ENCODE data around the gene PHTF1.

Gene PHTF1

DNA sequence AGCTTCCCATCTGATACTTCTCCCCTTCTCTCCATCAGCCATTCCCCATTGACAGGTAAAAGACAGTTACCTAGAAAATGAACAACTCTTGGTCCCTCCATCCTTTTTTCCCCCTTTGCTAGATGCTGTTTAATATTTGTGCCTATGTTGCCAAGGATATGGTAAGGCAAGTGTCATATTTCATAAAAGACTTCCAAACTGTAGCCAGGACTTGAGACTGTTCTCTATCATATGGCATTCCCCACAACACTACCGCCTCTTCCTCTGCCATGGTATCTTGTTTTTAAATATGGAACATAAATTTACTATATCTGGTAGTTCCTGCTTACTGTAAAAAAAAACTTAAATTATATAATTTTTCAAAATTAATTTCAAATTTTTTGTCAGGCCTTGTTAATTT lies 97.2 kb downstream of the PHTF1 start:
- DNase-seq: no peak

DNA sequence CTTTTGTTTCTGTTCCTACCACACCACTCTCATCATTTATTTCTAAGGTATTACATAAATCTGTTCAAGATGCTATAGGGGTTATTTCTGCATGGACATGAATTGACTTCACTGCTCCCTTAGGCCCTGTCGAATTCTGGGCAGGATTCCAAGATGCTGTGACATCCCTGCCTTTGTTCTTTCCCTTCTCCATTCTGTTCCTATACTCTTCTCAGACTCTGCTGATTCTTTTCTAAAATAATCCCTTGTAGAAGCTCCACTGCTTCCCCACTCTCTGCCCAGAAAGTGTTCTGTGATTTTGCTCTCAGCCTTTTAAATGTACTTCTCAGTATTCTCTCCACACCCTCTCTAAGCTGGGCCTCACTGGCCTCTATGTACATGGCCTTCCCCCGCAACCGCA lies 99.2 kb downstream of the PHTF1 start:
- no peak for DNase-seq

DNA sequence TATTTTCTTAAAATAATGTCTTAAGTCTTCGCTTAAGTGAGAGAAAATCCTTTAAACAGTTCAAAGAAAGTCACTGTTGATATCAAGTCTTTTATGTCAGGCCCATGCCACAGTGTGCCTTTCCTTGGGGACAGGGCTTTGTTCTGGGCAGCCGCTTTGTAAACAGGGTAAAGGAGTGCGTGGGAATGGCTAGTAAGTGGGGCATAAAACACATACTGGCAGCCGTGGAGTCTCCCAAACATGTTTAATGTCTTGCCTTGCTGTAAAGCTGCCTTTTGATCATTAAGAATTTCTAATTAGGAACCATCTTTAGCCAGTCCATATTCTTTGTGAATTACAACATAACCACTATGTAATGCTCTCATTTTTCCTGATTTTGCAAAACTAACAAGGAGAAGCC lies 99.7 kb downstream of the PHTF1 start:
- DNase-seq: no peak

DNA sequence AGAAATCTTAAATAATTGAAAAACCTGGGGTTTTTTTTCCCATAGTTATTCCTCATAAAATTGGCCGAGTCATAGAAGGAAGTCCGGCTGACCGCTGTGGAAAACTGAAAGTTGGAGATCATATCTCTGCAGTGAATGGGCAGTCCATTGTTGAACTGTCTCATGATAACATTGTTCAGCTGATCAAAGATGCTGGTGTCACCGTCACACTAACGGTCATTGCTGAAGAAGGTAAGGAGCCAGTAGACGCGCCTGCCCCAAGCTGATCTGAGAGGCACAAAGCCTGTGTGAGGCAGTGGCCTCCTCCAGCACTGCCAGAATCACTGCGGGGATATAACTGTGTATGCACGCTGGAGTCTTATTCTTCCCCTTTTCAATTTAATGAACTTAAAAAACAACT lies 100.3 kb downstream of the PHTF1 start:
- no peak for DNase-seq

DNA sequence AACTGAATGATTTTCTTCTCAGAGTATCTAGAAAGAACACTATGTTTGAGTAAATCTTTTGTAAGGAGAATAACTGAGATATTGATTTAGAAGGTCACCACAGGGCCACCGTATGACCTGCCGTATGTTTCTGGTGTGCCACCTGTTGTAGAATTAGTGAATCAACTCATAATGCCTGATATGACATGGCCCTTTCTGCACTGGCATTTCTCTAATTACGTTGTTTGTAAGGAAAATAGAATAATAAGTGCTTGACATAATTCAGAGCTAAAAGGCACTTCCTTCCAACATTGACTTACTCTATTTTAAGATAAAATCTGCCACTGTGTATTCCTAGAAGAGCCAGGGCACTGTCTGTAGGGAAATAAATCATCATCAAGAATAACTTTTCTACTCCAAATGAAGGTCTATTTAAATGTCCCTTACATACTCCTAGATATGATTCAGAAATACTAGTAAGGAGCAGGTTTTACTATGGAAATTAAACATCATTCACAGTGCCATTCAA lies 101.7 kb downstream of the PHTF1 start:
- no peak for DNase-seq

DNA sequence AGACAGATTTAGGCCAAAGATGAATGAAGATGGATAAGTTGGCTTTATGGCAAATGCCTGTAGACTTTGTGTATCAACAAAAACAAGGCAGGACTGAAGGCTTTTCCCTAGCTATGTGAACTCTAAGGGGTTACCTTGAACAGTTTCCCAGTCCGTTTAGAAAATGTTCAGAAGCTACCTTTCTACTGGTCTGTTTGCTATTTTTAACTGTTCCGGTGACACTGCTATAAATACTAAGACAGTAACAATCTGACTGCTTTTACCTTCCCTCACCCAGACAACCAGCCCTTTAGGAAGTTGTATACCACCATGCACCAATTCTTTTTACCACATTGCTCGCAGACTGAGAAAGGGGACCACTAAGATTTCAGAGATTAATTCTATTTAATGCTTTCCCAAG lies 102.2 kb downstream of the PHTF1 start:
- DNase-seq: no peak

DNA sequence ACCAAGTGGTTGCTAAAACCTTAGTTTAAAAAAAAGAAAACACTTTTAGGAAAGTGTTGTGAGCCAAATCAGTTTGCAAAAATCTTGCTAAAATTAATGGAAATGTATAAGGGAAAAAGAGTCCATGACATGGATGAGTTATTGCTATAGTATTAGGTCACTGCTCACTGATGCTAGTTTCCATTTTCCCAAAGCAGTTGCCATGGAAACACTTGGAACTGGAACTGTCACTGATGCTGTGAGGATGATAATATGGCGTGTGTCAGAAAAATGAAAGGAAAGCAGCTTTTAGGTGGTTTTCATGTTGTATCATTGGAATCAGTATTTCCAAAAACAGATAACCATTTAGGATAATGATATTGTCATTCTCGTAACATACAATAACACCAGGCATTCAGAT lies 104.4 kb downstream of the PHTF1 start:
- no peak for DNase-seq

DNA sequence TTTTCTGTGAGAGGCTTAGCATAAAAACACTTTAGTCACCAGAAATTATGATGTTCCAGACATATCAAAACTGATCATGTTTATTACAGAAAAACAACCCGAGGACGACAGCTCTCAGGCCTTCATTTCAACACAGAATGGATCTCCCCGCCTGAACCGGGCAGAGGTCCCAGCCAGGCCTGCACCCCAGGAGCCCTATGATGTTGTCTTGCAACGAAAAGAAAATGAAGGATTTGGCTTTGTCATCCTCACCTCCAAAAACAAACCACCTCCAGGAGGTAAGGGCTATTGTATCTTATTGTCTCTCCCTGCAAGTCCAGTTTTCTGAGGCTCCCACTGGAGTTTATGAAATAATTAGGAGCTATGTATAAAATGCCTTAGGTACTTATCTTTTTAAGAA lies 105.5 kb downstream of the PHTF1 start:
- DNase-seq: no peak

DNA sequence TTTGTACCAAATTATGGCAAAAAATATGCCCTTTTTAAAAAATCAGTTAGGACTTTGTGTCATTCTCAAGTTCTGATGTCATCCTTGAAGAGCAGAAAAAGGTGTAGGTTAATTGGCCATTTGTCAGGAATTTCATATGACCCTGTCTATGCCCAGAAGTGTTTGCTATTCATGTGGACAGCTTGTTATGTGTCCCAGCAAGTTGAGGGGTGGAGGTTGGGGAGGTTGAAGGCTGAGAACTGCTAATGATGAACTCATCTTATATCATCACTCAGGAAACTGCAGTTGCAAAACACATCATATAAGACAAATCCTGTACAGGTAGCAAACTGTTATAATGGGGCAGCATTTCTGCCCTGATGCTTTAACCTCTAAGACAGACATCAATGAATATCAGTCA lies 106.5 kb downstream of the PHTF1 start:
- no peak for DNase-seq

DNA sequence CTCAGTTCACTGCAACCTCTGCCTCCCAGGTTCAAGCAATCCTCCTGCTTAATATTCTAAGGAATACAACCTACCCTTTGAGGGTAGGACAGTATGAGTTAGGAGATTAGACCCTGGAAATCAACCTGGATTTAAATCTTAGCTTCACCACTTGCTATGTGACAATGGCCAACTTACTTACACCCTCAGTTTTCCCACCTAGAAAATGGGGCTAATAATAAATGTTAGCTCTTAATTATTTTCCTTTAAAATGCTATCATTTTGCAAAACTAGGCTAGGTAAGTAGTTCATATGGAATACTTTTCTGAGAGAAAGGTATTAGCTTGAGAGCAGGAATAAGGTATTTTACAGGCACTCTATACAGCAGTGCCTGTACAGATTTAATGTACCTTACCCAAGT lies 110.8 kb downstream of the PHTF1 start:
- no peak for DNase-seq

DNA sequence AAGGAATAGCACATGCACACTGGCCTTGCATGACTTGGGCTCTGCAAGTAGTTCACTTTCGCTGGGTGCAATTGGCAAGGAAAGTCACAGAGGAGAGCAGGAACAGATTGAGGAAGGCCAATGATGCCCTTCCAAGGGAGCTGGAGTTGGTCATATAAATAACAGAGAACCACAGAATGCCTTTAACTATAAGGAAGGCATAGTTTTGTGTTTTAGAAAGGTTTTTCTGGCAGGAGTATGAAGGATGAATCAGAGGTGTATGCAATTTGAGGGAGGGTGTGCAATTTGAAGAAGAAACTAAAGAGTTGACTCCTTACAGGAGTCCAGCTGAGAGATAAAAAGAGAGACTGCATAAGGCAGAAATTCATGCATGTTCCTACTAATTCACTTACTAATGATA lies 112.1 kb downstream of the PHTF1 start:
- DNase-seq: no peak
